ENCODE measurements around the gene TCF4. TPM values are rescaled to one million over a fixed set of nuclear protein-coding genes. Genes with fewer than 3 reads are reported as not detected.

The TCF4 gene
- total RNA-seq, 5 donors from 2014 or later (not counting 1 experiment from before 2014, with no cell fraction given), result 2.6 to 11.0 (median 6.6) TPM

DNA sequence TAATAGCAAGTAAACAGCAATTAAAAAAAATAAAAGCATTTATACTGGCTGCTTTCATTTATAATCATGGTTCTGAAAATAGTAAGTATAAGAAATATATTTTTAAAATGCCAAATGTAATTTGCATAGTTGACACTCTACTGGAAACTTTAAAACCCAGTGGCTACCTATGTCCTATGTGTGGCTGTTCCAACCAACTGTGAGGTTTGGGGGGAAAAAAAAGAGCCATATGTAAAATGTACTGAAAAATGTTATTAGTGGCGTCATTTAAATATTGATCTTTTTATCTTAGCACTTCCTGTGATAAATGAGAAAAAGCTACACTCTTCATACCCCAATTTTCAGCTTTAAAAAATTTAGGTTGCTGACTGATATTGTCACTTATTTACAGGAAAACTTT is 270.7 kb downstream of the TCF4 start:
- Histone ChIP-seq H3K36me3 (ENCODE audit: control insufficient read depth in 2 of 2, extremely low read depth in 1 of 2, insufficient read depth in 1 of 2, low read length in 1 of 2) (no peaks in the 10 kb centered on the region), H3K9me3 (no peaks in the 10 kb centered on the region), H3K4me1 (ENCODE audit: control insufficient read depth in 1 of 2, extremely low read depth in 1 of 2, insufficient read depth in 2 of 2, low read length in 2 of 2) (peaks cover 8 to 11% of the 10 kb centered on the region in 2 experiments), H3K4me3 (ENCODE audit: control insufficient read depth in 1 of 2, extremely low read depth in 1 of 2, low read length in 1 of 2) (no peak overlapping the region), H3K27ac (ENCODE audit: low read length) (no peak overlapping the region), H3K27me3 (replicated peaks in 1 of 2; ENCODE audit: control insufficient read depth in 2 of 2, extremely low read depth in 1 of 2, insufficient read depth in 2 of 2, low read length in 1 of 2) (peaks cover 0 to 8% of the 10 kb centered on the region in 2 experiments)
- Mint-ChIP-seq H3K27me3 (peaks cover 21 to 23% of the 10 kb centered on the region in 2 donors), H3K27ac (no peak overlapping the region), H3K4me3 (no peak overlapping the region), H3K9me3 (no peaks in the 10 kb centered on the region), H3K4me1 (peaks cover 8 to 16% (median 8%) of the 10 kb centered on the region in 3 donors), H3K36me3 (no peaks in the 10 kb centered on the region)
- no peak for DNase-seq
- WGBS (ENCODE audit: insufficient coverage), result no CpG with 5 or more reads among the region's 1 CpG
- ATAC-seq (replicated peaks in 1 of 4), result no peak
- ChIA-PET CTCF (no interaction called here), POLR2A (no interaction called here)

- no peak overlapping the region for H3K27ac Mint-ChIP-seq
Measured at GRCh38 chr18:55316486-55317184, 271.4 kb downstream of the TCF4 start.

GRCh38 chr18:55314615-55315237 is 273.3 kb downstream of the TCF4 start:
- peaks cover 6 to 9% of the 10 kb centered on the region in 2 donors for H3K27me3 Mint-ChIP-seq
- H3K27ac ChIP-seq (ENCODE audit: low read length), result no peak overlapping the region
- no peak for ATAC-seq (replicated peaks in 1 of 4)
- CTCF ChIA-PET, result no interaction called here
- no peak overlapping the region for H3K4me3 ChIP-seq (ENCODE audit: control insufficient read depth in 1 of 2, extremely low read depth in 1 of 2, low read length in 1 of 2)
- H3K27ac Mint-ChIP-seq, result no peak overlapping the region
- no peaks in the 10 kb centered on the region for H3K36me3 Mint-ChIP-seq
- no peak for DNase-seq
- H3K9me3 ChIP-seq, result no peaks in the 10 kb centered on the region
- H3K4me1 Mint-ChIP-seq, result peaks cover 4 to 6% (median 4%) of the 10 kb centered on the region in 3 donors
- no peaks in the 10 kb centered on the region for H3K27me3 ChIP-seq (replicated peaks in 1 of 2; ENCODE audit: control insufficient read depth in 2 of 2, extremely low read depth in 1 of 2, insufficient read depth in 2 of 2, low read length in 1 of 2)
- no peaks in the 10 kb centered on the region for H3K9me3 Mint-ChIP-seq
- POLR2A ChIA-PET, result no interaction called here
- H3K36me3 ChIP-seq (ENCODE audit: control insufficient read depth in 2 of 2, extremely low read depth in 1 of 2, insufficient read depth in 1 of 2, low read length in 1 of 2), result no peaks in the 10 kb centered on the region
- H3K4me1 ChIP-seq (ENCODE audit: control insufficient read depth in 1 of 2, extremely low read depth in 1 of 2, insufficient read depth in 2 of 2, low read length in 2 of 2), result peaks cover 0 to 9% of the 10 kb centered on the region in 2 experiments
- H3K4me3 Mint-ChIP-seq, result no peak overlapping the region

More at GRCh38 chr18:55316486-55317184, 271.4 kb downstream of the TCF4 start:
- no peak for ATAC-seq (replicated peaks in 1 of 4)
- peaks cover 7 to 11% (median 7%) of the 10 kb centered on the region in 3 donors for H3K4me1 Mint-ChIP-seq
- Histone ChIP-seq H3K4me1 (ENCODE audit: control insufficient read depth in 1 of 2, extremely low read depth in 1 of 2, insufficient read depth in 2 of 2, low read length in 2 of 2) (peaks cover 3 to 9% of the 10 kb centered on the region in 2 experiments), H3K4me3 (ENCODE audit: control insufficient read depth in 1 of 2, extremely low read depth in 1 of 2, low read length in 1 of 2) (no peak overlapping the region), H3K9me3 (no peaks in the 10 kb centered on the region), H3K27ac (ENCODE audit: low read length) (no peak overlapping the region), H3K27me3 (replicated peaks in 1 of 2; ENCODE audit: control insufficient read depth in 2 of 2, extremely low read depth in 1 of 2, insufficient read depth in 2 of 2, low read length in 1 of 2) (peaks cover 0 to 3% of the 10 kb centered on the region in 2 experiments), H3K36me3 (ENCODE audit: control insufficient read depth in 2 of 2, extremely low read depth in 1 of 2, insufficient read depth in 1 of 2, low read length in 1 of 2) (no peaks in the 10 kb centered on the region)
- ChIA-PET CTCF (no interaction called here), POLR2A (no interaction called here)
- no peak for DNase-seq
- WGBS (ENCODE audit: insufficient coverage), result no CpG with 5 or more reads among the region's 4 CpGs
- H3K27me3 Mint-ChIP-seq, result peaks cover 16 to 20% of the 10 kb centered on the region in 2 donors
- H3K36me3 Mint-ChIP-seq, result no peaks in the 10 kb centered on the region
- no peak overlapping the region for H3K4me3 Mint-ChIP-seq
- no peaks in the 10 kb centered on the region for H3K9me3 Mint-ChIP-seq

GRCh38 chr18:55314031-55314430 is 274.0 kb downstream of the TCF4 start:
- no peaks in the 10 kb centered on the region for H3K27me3 ChIP-seq (replicated peaks in 1 of 2; ENCODE audit: control insufficient read depth in 2 of 2, extremely low read depth in 1 of 2, insufficient read depth in 2 of 2, low read length in 1 of 2)
- ChIA-PET POLR2A (no interaction called here), CTCF (no interaction called here)
- no peak overlapping the region for H3K4me3 Mint-ChIP-seq
- ATAC-seq (replicated peaks in 1 of 4) (no peak), DNase-seq (no peak)
- no peak overlapping the region for H3K4me3 ChIP-seq (ENCODE audit: control insufficient read depth in 1 of 2, extremely low read depth in 1 of 2, low read length in 1 of 2)
- peaks cover 0 to 9% of the 10 kb centered on the region in 2 experiments for H3K4me1 ChIP-seq (ENCODE audit: control insufficient read depth in 1 of 2, extremely low read depth in 1 of 2, insufficient read depth in 2 of 2, low read length in 2 of 2)
- H3K27ac Mint-ChIP-seq, result no peak overlapping the region
- no peaks in the 10 kb centered on the region for H3K36me3 Mint-ChIP-seq
- H3K36me3 ChIP-seq (ENCODE audit: control insufficient read depth in 2 of 2, extremely low read depth in 1 of 2, insufficient read depth in 1 of 2, low read length in 1 of 2), result no peaks in the 10 kb centered on the region
- H3K9me3 ChIP-seq, result no peaks in the 10 kb centered on the region
- no CpG with 5 or more reads among the region's 1 CpG for WGBS (ENCODE audit: insufficient coverage)
- H3K27me3 Mint-ChIP-seq, result peaks cover 2 to 3% of the 10 kb centered on the region in 2 donors
- H3K27ac ChIP-seq (ENCODE audit: low read length), result no peak overlapping the region
- peaks cover 4 to 6% (median 4%) of the 10 kb centered on the region in 3 donors for H3K4me1 Mint-ChIP-seq
- no peaks in the 10 kb centered on the region for H3K9me3 Mint-ChIP-seq

DNA sequence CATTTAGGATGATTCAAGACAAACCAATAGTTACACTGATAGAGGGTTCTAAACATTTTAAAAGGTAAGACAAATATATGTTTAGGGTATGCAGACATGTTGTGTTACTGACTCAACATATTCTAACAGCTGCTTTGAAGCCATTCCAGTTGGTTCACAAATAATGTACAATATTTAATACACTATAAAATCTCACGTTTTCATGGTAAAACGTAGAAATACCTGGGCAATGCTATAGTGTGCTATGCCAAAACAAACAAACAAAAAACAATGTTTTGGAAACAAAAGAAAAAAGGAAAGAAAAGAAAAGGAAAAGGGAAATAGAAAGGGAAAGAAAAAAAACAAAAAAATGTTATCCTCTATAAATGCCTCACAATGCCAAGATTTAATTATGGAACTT is 277.1 kb downstream of the TCF4 start:
- Mint-ChIP-seq H3K27ac (no peak overlapping the region), H3K4me1 (no peaks in the 10 kb centered on the region), H3K36me3 (no peaks in the 10 kb centered on the region), H3K9me3 (no peaks in the 10 kb centered on the region), H3K4me3 (no peak overlapping the region), H3K27me3 (no peaks in the 10 kb centered on the region)
- no peak overlapping the region for H3K4me3 ChIP-seq (ENCODE audit: control insufficient read depth in 1 of 2, extremely low read depth in 1 of 2, low read length in 1 of 2)
- CTCF ChIA-PET, result no interaction called here
- WGBS (ENCODE audit: insufficient coverage), result no CpG with 5 or more reads among the region's 2 CpGs
- H3K9me3 ChIP-seq, result no peaks in the 10 kb centered on the region
- no peaks in the 10 kb centered on the region for H3K36me3 ChIP-seq (ENCODE audit: control insufficient read depth in 2 of 2, extremely low read depth in 1 of 2, insufficient read depth in 1 of 2, low read length in 1 of 2)
- POLR2A ChIA-PET, result no interaction called here
- H3K4me1 ChIP-seq (ENCODE audit: control insufficient read depth in 1 of 2, extremely low read depth in 1 of 2, insufficient read depth in 2 of 2, low read length in 2 of 2), result no peaks in the 10 kb centered on the region
- DNase-seq (no peak), ATAC-seq (replicated peaks in 1 of 4) (no peak)
- H3K27me3 ChIP-seq (replicated peaks in 1 of 2; ENCODE audit: control insufficient read depth in 2 of 2, extremely low read depth in 1 of 2, insufficient read depth in 2 of 2, low read length in 1 of 2), result no peaks in the 10 kb centered on the region
- no peak overlapping the region for H3K27ac ChIP-seq (ENCODE audit: low read length)

GRCh38 chr18:55310044-55310676 is 277.8 kb downstream of the TCF4 start:
- no peaks in the 10 kb centered on the region for H3K4me1 Mint-ChIP-seq
- Histone ChIP-seq H3K4me1 (ENCODE audit: control insufficient read depth in 1 of 2, extremely low read depth in 1 of 2, insufficient read depth in 2 of 2, low read length in 2 of 2) (no peaks in the 10 kb centered on the region), H3K36me3 (ENCODE audit: control insufficient read depth in 2 of 2, extremely low read depth in 1 of 2, insufficient read depth in 1 of 2, low read length in 1 of 2) (no peaks in the 10 kb centered on the region), H3K9me3 (no peaks in the 10 kb centered on the region), H3K27ac (ENCODE audit: low read length) (no peak overlapping the region), H3K4me3 (ENCODE audit: control insufficient read depth in 1 of 2, extremely low read depth in 1 of 2, low read length in 1 of 2) (no peak overlapping the region), H3K27me3 (replicated peaks in 1 of 2; ENCODE audit: control insufficient read depth in 2 of 2, extremely low read depth in 1 of 2, insufficient read depth in 2 of 2, low read length in 1 of 2) (no peaks in the 10 kb centered on the region)
- ATAC-seq (replicated peaks in 1 of 4) (no peak), DNase-seq (no peak)
- ChIA-PET POLR2A (no interaction called here), CTCF (no interaction called here)
- no peak overlapping the region for H3K4me3 Mint-ChIP-seq
- no peaks in the 10 kb centered on the region for H3K27me3 Mint-ChIP-seq
- H3K36me3 Mint-ChIP-seq, result no peaks in the 10 kb centered on the region
- H3K9me3 Mint-ChIP-seq, result no peaks in the 10 kb centered on the region
- no peak overlapping the region for H3K27ac Mint-ChIP-seq
- WGBS (ENCODE audit: insufficient coverage), result 100% methylated on average over 2 of the region's 4 CpGs

All from T-cell (primary cell).